ENCODE results near the gene EXOC7.
"Not testable (repeated sequence)": the region's sequence is repeated elsewhere in the genome, so short reads cannot be mapped to it uniquely, and the experiment has no call there.

Gene EXOC7

DNA sequence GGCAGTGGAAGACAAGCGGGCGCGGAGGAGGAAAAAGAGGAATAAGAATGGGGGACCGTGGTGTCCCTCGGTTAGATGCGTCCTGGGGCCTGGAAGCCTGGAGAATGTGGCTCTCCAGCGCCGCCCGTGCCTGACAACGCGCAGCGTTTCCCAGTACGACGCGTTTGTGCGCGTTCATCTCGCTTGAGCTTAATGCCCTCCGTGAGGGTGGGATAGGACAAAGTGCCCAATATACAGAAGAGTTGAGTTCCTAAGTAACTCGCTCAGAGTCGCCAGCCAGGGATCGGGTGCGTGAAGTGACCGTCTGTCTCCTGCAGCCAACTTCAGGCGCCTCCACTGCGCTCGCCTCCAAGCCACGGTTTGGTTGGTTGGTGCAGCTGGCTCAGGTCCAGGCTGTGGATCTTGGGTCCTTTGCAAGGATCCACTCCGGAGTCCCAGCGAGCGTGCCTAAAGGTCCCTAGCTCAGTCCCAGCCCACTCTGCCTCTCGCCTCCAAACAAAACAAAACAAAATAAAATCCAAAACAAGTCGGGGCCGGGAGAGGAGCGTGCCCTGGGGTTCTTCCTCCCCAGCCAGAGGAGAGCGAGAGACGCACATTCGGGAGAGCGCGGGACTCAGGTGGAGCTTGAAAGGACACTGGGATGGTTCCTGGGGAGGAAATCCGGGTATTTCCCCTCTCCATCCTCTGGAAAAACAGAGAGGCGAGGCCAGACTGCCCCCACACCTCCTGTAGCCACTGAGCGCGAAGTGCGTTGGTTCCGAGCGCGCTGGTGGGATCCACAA, 28.0 kb downstream of the EXOC7 start:
- DNase-seq (ENCODE audit: low read depth in 2 of 2): no peak

DNA sequence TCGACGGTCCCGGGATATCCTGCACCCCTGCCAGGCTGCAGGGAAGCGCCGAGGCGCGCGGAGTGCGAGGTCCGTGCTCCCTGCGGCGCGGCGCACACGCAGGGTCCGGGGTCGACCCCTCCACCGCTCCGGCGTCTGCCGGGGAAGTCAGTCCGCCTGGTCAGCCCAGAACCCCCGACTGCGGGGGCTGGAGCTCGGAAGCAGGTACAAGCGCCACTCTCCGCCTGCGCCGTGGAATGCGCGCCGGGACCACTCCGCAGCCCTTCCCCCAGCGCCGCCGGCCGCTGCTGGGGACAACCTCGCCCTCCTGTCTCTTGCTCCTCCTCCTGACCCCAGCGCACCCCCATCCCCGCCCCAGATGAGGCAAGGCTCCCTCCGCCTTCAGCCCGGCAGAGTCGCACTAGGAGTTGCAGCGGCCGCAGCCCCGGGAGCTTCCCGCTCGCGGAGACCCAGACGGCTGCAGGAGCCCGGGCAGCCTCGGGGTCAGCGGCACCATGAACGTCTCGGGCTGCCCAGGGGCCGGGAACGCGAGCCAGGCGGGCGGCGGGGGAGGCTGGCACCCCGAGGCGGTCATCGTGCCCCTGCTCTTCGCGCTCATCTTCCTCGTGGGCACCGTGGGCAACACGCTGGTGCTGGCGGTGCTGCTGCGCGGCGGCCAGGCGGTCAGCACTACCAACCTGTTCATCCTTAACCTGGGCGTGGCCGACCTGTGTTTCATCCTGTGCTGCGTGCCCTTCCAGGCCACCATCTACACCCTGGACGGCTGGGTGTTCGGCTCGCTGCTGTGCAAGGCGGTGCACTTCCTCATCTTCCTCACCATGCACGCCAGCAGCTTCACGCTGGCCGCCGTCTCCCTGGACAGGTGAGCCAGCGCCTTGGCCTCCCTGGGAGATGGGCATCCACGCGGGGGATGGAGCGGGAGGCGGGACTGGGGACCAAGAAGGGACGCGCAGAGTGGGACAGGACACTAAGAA, 28.9 kb downstream of the EXOC7 start, which contains the start of gene GALR2:
TSS of gene GALR2 (plus strand) at position 392 of the 974 bp plus-strand sequence. CDS start at position 495, 103 bp downstream.
- no peak for DNase-seq (ENCODE audit: low read depth in 2 of 2)

DNA sequence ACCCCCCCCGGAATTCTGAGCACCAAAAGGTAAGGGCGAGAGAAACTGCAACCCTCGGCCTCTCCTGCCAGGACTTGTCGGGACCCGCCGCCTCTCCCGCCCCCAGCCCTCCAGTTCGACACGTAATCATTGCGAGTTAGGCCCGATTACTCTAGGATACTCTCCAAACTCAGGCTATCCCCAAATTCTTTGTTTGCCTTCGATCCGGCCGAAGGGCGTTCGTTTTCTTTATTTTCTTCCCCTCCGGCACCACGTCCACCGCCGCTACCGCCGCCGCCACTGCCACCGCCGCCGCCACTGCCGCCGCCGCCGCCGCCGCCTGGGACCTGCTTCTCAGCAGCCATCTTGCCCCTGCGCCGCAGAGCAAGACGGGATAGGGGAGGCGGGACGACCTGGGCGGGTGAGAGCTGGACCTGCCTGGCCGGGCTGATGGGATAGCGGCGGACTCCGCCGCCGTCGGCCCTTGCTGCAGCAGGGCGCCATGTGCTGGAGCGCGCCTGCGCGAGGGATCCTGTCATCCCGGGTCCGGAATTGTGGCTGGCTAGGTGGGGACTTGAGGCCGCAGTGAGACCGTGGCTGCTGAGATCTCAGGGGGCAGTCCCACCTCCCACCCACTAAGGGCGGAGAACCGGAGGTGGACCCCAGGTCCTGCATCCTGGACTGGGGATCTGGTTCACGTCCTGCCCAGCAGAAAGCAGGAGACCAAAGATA, 31.3 kb downstream of the EXOC7 start, which contains the start of gene SRP68:
TSS of gene SRP68 (minus strand) at position 370 of the 711 bp plus-strand sequence. CDS start at position 344, 26 bp downstream.
- peak; percentile 63 to 64 for DNase-seq (ENCODE audit: low read depth in 2 of 2)

DNA sequence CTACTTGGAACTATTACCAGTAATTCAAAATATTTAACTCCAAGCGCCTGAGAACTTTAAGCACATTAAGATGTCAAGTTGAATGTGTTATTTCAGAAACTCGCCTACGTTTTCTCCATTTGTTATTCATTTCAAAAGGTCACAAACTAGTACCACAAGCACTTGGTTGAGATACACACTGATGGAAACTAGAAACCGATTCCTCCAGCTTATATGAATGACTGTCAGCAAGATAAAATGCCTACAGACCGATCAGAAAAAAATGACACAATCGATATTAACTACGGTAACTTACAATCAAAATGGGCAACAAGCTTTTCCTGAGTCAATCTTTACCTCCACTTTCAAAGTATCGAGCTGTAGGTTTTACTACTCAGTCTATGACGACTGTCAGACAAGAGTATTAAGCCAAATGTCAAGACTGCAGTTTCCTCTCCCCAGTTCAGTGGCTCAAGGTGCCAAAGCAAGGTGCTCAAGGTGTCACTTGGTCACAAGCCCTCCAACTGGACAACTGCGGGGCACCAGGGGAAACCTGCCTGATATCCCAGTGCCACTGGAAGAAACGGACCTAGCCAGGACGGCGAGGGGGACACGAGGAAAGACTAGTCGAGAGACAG, 31.9 kb downstream of the EXOC7 start:
- no peak for DNase-seq (ENCODE audit: low read depth in 2 of 2)

DNA sequence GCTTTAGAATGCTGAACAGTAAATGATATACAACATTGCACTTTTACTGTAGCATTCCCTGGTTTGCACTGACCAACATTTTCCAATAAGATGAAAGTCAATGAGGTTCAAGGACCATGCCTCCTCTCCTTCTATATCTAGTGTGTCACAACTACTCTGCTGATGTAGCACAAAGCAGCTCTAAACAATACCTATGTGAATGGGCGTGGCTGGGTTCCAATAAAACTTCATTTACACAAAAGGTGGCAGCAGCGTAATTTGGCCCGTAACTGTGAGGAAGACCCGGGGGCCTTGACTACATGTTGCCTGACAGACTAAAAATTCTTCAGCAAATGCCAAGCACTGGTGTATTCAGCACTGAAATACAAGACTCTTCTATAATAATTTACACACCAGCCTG, 37.8 kb downstream of the EXOC7 start:
- no peak for DNase-seq (ENCODE audit: low read depth in 2 of 2)

DNA sequence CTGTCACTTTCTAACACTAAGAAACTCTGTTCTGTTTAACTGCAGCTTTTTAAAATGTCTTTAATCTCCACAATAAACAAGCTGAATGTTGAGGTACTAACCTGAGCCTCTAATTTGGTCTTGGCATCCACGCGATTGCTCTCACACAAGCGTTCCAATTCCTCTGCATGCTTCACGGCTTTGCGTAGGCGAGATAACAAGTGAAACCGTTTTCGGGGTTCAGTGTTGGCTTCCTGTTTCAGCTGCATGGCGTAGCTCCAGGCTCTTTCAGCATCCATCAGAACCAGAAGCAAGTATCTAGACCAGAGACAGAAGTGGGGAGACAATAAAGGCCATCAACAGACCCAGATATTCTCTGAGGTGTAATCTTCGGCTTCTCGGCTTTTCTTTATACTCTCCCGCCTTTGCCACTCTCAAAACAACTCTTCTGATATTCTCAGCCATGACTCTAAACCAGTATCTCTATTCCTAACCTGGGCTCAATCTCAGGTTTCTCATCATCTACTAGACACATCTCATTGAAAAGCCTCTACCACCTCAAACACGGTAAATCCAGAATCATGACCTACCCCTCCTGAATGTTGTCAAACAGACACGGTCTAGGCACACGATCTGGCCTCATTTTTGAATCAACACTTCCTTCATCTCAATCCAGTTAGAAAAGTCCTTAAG, 39.6 kb downstream of the EXOC7 start:
- no peak for DNase-seq (ENCODE audit: low read depth in 2 of 2)

DNA sequence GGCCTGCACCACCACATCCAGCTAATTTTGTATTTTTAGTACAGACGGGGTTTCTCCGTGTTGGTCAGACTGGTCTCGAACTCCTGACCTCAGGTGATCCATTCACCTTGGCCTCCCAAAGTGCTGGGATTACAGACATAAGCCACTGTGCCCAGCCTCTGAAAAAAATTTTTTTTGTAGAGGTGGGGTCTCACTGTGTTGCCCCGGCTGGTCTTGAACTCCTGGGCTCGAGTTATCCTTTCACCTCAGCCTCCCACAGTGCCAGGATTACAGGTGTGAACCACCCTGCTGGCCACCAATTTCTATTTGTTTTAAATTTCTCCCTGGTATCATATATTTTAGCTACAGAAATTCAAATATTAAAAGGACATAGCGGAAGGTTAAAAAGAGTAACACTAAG, 45.3 kb downstream of the EXOC7 start:
- not testable (repeated sequence) for DNase-seq (ENCODE audit: low read depth in 2 of 2)

DNA sequence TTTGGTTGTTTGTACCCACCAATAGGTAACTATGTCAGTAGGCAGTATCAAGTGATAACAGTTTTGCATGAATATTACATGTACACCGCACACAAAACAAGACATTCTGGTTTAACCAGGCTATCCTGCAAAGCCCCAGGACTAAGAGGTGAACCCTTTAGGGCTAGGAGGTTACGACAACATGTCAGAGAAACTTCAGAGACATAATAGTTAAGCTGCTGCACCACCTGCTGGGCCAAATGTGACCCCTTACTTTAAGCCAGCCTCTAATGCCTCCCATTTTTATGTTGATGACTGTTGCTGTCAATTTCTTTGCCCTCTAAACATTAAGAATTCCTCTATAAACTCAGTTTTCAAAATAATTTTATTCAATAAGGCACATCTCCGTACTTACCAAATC, 46.7 kb downstream of the EXOC7 start:
- no peak for DNase-seq (ENCODE audit: low read depth in 2 of 2)

DNA sequence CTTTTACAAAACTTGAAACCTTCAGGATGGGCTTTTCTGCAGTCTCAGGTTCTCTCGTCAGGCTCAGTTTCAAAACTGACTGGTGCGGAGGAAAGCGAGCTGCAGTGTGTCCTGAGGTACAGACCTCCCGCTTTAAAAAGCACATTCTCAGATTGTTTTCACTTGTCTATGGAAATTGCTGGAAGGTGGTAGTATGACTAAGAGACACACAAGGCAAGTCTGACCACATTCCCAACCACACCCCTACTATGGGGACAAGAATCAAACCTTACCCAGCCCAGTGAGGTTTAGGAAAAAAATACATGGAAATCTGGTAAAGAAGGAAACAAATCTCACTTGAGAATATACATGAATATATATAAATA, 49.5 kb downstream of the EXOC7 start:
- DNase-seq (ENCODE audit: low read depth in 2 of 2): no peak

DNA sequence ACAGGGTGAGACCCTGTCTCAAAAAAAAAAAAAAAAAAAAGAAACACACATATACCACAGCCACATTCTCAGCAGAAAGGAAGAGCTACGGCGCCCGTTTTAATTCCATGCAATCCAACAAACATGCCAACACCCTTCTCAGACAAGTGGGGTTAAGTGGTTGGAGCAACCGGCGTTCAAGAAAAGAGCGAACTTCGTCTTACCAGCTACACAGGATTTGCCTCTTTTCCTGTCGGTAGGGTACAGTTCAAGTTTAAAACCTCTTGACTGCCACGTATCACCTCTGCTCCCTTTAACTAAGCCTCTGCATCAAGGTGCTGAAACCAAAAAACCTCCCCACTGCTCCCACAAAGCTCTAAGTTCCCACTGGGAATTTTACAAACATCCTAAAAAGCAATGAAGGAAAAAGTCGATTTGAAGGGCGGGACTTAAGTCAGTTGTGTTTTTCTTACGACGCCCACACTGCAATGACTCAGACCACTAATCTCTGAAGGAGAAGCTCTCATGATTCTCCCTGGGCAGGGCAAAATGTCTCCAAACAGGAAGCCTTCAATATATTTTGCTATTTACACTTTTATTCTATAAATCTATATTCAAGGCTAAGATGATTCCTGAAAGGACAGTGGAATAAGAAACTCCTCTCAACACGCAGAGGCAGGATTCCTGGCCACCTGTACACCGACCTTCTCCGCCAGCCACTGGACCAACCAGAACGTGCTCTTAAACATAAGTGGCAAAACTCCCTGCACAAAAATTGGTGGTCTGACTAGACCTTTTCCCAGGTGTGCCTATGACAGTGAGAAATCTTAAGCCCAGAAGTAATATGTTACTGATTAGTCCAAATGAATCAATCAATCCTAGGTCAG, 50.1 kb downstream of the EXOC7 start:
- DNase-seq (ENCODE audit: low read depth in 2 of 2): no peak

DNA sequence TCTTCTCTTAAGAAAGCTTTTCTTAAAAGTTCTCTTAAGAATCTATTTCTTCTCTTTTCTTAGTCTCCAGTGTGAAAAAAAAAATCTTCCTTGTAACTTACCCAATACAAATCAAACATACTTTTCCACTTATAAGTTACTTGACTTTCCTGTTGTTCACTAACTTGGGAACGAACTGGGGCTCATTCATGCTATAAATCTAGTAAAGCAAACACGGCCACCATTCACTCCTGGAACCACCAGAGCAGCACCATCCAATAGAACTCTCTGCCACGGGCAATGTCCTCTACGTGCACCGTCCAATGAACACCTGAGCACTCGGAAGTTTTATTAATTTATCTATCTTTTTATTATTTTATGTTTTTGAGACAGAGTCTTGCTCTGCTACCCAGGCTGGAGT, 52.0 kb downstream of the EXOC7 start:
- DNase-seq (ENCODE audit: low read depth in 2 of 2): no peak

DNA sequence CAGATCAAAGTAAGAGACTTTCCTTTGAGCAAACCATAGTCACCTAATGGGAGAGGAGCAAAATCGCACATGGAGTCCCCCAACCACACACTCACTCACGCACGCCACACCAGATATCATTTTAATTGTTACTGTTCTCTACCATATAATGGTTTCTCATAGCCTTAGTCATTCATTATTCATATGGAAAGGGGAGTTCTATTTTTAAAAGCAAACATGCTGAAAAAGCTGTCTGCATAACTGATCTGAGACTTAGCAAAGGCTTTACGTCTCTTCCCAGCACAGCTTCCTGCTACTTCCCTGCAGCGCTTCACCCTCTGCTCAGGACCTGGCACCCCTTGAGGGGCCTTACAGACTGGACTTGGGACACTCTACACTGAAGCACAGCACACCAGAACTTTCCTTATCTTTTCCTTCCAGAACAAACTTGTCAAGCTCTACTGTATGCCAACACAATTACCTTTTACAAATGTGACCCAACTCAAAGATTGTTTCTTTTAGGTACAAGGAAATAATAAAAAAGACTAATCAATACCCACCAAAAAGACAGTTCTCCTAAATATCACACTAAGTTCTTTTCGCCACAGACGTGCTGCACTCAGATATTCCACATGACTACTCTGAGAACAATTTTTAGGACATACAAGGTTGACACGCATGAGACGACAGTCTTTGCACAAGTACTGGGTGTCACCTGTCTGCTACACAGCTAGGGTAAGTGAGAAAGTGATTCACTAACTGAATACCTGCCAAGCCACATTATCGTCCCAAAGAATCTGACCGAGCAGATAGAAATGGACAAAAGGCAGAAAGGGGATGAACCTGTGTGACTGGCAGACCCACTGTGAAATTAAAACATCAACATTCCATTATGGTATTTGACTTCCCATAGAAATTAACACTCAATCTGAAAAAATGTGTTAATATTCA, 52.8 kb downstream of the EXOC7 start:
- no peak for DNase-seq (ENCODE audit: low read depth in 2 of 2)

DNA sequence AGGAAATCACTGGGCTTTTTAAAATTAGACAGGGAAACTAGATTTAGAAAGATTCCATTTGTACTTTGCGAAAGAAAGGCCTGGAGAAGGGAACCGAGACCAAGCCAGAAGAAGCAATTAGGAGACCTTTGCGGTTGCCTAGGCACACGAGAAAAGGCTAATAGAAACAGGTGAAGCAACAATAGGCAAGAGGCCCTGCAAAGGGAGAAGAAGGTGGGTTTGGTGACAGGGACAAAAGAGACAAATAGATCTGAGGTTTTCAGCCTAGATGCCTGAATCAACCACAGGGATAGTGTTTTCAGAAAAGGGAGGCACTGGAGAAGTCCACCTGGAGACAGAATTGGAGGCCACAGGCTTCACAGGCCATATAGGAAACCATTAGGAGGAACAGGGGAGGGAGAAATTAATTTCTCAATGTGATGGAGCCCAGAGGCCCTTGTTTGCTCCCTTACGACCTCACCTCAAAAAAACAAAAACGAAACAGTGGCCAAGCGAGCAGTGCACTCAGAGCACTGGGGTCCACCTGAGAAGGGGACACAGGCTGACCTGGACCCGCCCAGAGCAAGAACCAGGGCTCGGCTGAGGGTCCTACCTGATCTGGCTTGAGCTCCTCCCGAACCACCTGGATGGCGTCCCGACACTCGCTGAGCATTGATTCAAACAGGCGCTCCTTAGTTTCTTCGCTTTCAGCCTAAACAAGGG, 53.6 kb downstream of the EXOC7 start:
- no peak for DNase-seq (ENCODE audit: low read depth in 2 of 2)

DNA sequence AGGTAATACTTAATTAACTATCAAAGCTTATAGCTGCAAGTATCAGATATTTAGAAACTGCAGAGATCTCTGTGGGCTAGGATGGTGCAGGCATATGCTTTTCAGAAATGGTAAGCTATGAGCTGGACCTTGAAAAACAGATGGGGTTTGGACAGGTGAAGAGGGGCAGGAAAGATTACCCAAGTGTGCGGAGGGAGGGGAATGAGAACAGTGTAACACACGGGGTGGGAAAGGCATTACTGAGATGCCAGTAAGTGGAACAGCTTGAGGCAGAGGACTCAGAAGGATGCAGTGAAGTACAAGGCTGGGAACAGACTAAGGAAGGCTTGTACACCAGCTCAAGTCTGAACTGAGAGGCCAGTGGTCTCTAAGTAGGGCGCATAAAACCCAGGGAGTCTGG, 54.3 kb downstream of the EXOC7 start:
- DNase-seq (ENCODE audit: low read depth in 2 of 2): no peak

DNA sequence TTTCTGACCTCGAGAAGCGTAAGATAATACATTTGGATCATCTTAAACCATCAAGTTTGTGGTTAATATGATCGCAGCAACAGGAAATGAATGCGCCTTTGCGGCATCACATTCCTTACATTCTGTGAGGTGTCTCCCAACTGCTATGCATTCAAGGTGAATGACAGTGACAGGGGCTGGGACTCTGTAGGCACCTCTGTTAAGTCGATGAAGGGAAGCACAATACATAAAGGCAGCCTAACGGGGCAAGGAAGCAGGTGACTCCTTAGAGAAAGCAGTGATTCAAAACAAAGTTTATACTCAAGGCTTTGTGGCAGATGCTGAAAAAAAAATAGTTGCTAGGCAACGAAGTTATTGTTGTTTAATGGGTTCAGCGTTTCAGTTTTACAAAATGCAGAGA, 54.9 kb downstream of the EXOC7 start:
- DNase-seq (ENCODE audit: low read depth in 2 of 2): no peak

DNA sequence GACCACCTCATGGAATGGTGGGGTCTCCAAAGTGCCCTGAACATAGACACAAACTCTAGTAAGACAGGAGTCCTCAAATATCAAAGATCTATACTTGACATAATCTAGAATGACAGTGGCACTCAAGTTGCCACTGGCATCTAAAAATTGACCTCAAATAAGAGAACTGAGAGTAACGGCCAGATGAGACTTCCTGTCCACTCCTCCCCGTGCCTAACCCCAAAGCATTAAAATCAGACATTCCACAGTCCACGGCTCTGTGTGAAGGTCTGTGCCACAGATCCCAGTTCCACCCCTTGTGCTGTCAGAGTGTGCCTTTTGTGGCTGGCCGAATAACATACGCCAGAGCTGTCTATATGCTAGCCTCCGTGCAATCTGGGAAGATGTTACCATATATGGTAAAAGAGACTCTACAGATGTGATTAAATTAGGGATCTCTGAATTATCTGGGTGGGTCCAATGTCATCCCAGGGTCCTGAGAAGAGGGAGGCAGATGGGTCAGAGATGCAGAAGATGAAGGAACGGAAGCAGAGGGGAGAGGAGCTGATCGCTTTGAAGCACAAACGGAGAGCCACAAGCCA, 55.5 kb downstream of the EXOC7 start:
- DNase-seq (ENCODE audit: low read depth in 2 of 2): no peak

DNA sequence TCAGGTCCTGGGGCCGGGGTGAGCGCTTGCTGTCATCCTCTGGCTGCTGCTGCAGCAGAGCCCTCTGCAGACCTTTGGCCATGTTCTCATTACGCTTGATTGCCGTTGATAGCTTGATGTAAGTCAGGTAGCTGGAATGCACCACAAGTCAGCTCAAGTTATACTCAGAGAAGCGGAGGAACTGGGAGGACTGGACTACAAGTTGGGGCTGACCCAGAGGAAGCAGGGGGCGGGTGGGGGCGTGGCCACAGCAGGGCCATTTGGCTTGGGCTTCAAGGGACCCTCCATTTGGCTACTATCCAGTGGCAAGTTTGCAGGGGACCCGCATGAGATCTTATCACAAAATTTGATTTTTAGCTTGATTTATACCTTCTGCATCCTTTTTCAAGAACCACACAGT, 57.5 kb downstream of the EXOC7 start:
- no peak for DNase-seq (ENCODE audit: low read depth in 2 of 2)

DNA sequence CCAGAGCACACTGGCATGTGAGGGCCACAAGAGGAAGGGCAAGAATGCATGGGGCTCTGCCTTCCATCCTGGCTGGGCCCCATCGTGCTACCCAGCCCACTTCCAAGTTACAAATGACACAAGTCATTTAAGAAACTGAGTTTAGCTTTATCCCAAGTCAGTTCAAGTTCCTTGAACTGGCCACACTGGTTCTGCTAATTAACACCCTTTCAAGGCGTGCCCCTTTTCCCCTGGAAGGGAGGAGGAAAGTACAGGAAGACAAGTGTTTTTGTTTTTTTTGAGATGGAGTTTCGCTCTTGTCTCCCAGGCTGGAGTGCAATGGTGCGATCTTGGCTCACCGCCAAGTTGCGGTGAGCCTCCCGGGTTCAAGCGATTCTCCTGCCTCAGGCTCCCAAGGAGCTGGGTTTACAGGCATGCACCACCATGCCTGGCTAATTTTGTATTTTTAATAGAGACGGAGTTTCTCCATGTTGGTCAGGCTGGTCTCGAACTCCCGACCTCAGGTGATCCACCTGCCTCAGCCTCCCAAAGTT, 59.0 kb downstream of the EXOC7 start:
- not testable (repeated sequence) for DNase-seq (ENCODE audit: low read depth in 2 of 2)

All from stimulated activated CD4-positive, alpha-beta T cell treated with anti-CD3 and anti-CD28 coated beads, Interleukin-1b, Interleukin-23, amount 100 ng/mL, for 1 hour (primary cell).